ENCODE measurements around the gene ASB10.

GRCh38 chr7:151178236-151178635, 8.8 kb downstream of the ASB10 start:
- TF ChIP-seq CTCF (IDR thresholded peaks at IDR 0.05) (no peak), GABPA (IDR thresholded peaks at IDR 0.05; ENCODE audit: low read depth) (no peak), RFX5 (IDR thresholded peaks at IDR 0.05; ENCODE audit: low read length) (no peak), POLR2AphosphoS5 (IDR thresholded peaks at IDR 0.05; ENCODE audit: low read depth, low read length) (no peak)
